GM12801 (cell line): ENCODE data around the gene NMUR1.

Experiments used
- CTCF ChIP-seq: IDR thresholded peaks from one replicate; pipeline ENCODE4 v1.5.1; 2011; ENCODE audit warnings: control low read depth; ENCODE audit not compliant: insufficient read length; ENCODE audit errors: extremely low read depth

Gene NMUR1

GRCh38 chr2:231546014-231546715 lies 15.9 kb upstream of the NMUR1 start:
- TF ChIP-seq CTCF = no peak

- TF ChIP-seq CTCF = no peak
Observed at GRCh38 chr2:231545105-231545902, 15.1 kb upstream of the NMUR1 start.

GRCh38 chr2:231542136-231542535 lies 11.9 kb upstream of the NMUR1 start:
- TF ChIP-seq CTCF = no peak

GRCh38 chr2:231541645-231542044 lies 11.4 kb upstream of the NMUR1 start:
- TF ChIP-seq CTCF = no peak

- TF ChIP-seq CTCF = no peak
Observed at GRCh38 chr2:231539991-231540390, 9.7 kb upstream of the NMUR1 start.

- TF ChIP-seq CTCF = no peak
Observed at GRCh38 chr2:231535961-231536360, 5.7 kb upstream of the NMUR1 start.

- no peak for TF ChIP-seq CTCF
Observed at GRCh38 chr2:231533777-231534125, 3.5 kb upstream of the NMUR1 start.
